Spleen (tissue), 11 donors: ENCODE data around the gene RBP2. TPM values are rescaled to one million over a fixed set of nuclear protein-coding genes. Genes with fewer than 3 reads are reported as not detected.

Experiments used
- DNase-seq: peaks from one replicate; pipeline ENCODE4 v3.0.0-alpha.2; 2020
- H3K27ac ChIP-seq, 8 donors: fragments of 200-600 bp; sonication (generic) in 7 of 8; 1 replicate in 4 of 8; 2 replicates in 4 of 8; pipeline versions ENCODE4 v1.5.0 to v1.8.0; 2016 to 2021; ENCODE audit warnings: inconsistent platforms in 4 of 8, mild to moderate bottlenecking in 4 of 8, moderate library complexity in 1 of 8
- H3K27me3 ChIP-seq, 7 donors: fragments of 200-600 bp; sonication (generic) in 6 of 7; replicated peaks in 1 of 7; 1 replicate in 4 of 7; 2 replicates in 3 of 7; pipeline versions ENCODE4 v1.5.0 to v1.8.0; 2016 to 2021; ENCODE audit warnings: inconsistent platforms in 3 of 7, mild to moderate bottlenecking in 1 of 7
- H3K36me3 ChIP-seq, 6 donors: fragments of 200-600 bp; sonication (generic) in 5 of 6; 1 replicate in 4 of 6; 2 replicates in 2 of 6; pipeline versions ENCODE4 v1.5.0 to v1.8.0; 2016 to 2021; ENCODE audit warnings: inconsistent platforms in 2 of 6
- H3K4me1 ChIP-seq, 6 donors: fragments of 200-600 bp; sonication (generic) in 5 of 6; 1 replicate in 3 of 6; 2 replicates in 3 of 6; pipeline versions ENCODE4 v1.5.0 to v1.8.0; 2016 to 2021; ENCODE audit warnings: inconsistent platforms in 3 of 6
- H3K4me3 ChIP-seq, 8 donors: fragments of 200-600 bp; sonication (generic) in 7 of 8; 1 replicate in 4 of 8; 2 replicates in 4 of 8; pipeline versions ENCODE4 v1.5.0 to v1.8.0; 2016 to 2021; ENCODE audit warnings: inconsistent platforms in 4 of 8, mild to moderate bottlenecking in 4 of 8, moderate library complexity in 2 of 8
- H3K9me3 ChIP-seq, 8 donors: fragments of 200-600 bp; sonication (generic) in 7 of 8; 1 replicate in 4 of 8; 2 replicates in 4 of 8; pipeline versions ENCODE4 v1.5.0 to v1.8.0; 2016 to 2021; ENCODE audit warnings: inconsistent platforms in 4 of 8
- CTCF ChIP-seq, 11 experiments: fragments of 200-600 bp in 7 of 11; fragments of 450-650 bp in 4 of 11; sonication (generic) in 4 of 11; IDR thresholded peaks in 8 of 11; conservative IDR thresholded peaks in 3 of 11; 1 replicate in 7 of 11; 2 replicates in 4 of 11; pipeline versions ENCODE4 v1.4.0 to v1.8.0; 2016 to 2021; ENCODE audit warnings: antibody characterized with exemption in 11 of 11, inconsistent platforms in 4 of 11, mild to moderate bottlenecking in 1 of 11
- POLR2A ChIP-seq, 3 donors: fragments of 450-650 bp; IDR thresholded peaks; one replicate each; pipeline ENCODE4 v1.5.1; 2017; ENCODE audit warnings: antibody characterized with exemption in 3 of 3, mild to moderate bottlenecking in 1 of 3
- POLR2AphosphoS5 ChIP-seq, 3 donors: sonication (generic); formaldehyde crosslinking; IDR thresholded peaks; one replicate each; pipeline ENCODE4 v1.5.1; 2017; ENCODE audit warnings: antibody characterized with exemption in 3 of 3
- WGBS, 5 donors: extraction: QIAGEN DNeasy Blood & Tissue Kit in 3 of 5; methylation state at CpG; one replicate each; pipeline versions ENCODE4 v1.1.5 to v1.1.7; 2013 to 2018; 5-methylcytosine and 5-hydroxymethylcytosine counted together
- intact Hi-C: fragments of 100-400 bp; cut with DNase I; formaldehyde crosslinking; loops from one replicate; pipeline ENCODE4 v1.15.0; 2023; ENCODE audit warnings: low total_unique reads
- polyA plus RNA-seq, 3 donors: library from polyadenylated mRNA; stranded (reverse); fragments of 200-250 nt; gene quantifications; one replicate each; pipeline ENCODE4 v1.2.1, GENCODE V29; 2013
- total RNA-seq, 7 donors: library from RNA; depleted of rRNA in 3 of 7; stranded (reverse); fragments of >200 nt in 3 of 7; fragmentation: NEBNext Ultra II Directional in 4 of 7; extraction: Animal tissue kit (Norgen Biotek cat#: 25700) in 4 of 7; gene quantifications; one replicate each; pipeline versions ENCODE4 v1.1.0 to v1.2.1, GENCODE V29; 2016 to 2021
- donor health status: healthy with polysubstance abuse.
- donor health status: DM: no; HTN: no; CAD: no; lungs with moderate emphysema.
- donor health status: DM: no; HTN: no; CAD: no.
- donor health status: Bipolar disorder and iron deficiency.
- donor health status: healthy.
- donor health status: DM: no; HTN: no; CAD: no.
- donor health status: DM: yes; HTN: yes; CAD: no.

Gene RBP2
- total and polyA plus RNA-seq, 10 donors, result 1.2 TPM; not detected in 9

GRCh38 chr3:139493826-139494385 is 17.6 kb upstream of the RBP2 start:
- WGBS, 5 donors, result 77 to 97% (median 87%) methylated on average over 6 of the region's 6 CpGs

GRCh38 chr3:139491966-139492365 is 15.7 kb upstream of the RBP2 start:
- Histone ChIP-seq H3K9me3 (peaks cover 0 to 62% (median 32%) of the 10 kb centered on the region in 8 donors), H3K4me1 (no peaks in the 10 kb centered on the region), H3K36me3 (peaks cover 0 to 17% (median 0%) of the 10 kb centered on the region in 6 donors), H3K27ac (no peak overlapping the region), H3K27me3 (no peaks in the 10 kb centered on the region), H3K4me3 (no peak overlapping the region)
- intact Hi-C loops, result no loop called here
- 78 to 100% (median 91%) methylated on average over 1 of the region's 1 CpG for WGBS, 5 donors
- DNase-seq, result no peak
- TF ChIP-seq POLR2A (IDR thresholded peaks at IDR 0.05) (no peak), POLR2AphosphoS5 (IDR thresholded peaks at IDR 0.05) (no peak), CTCF (IDR thresholded peaks at IDR 0.05 in 8 of 11, conservative IDR thresholded peaks at IDR 0.05 in 3 of 11) (no peak)

More at GRCh38 chr3:139493826-139494385, 17.6 kb upstream of the RBP2 start:
- H3K4me1 ChIP-seq, result no peaks in the 10 kb centered on the region
- intact Hi-C loops, result no loop called here
- TF ChIP-seq CTCF (IDR thresholded peaks at IDR 0.05 in 8 of 11, conservative IDR thresholded peaks at IDR 0.05 in 3 of 11) (no peak), POLR2A (IDR thresholded peaks at IDR 0.05) (no peak), POLR2AphosphoS5 (IDR thresholded peaks at IDR 0.05) (no peak)
- no peak overlapping the region for H3K27ac ChIP-seq
- H3K36me3 ChIP-seq, result peaks cover 0 to 17% (median 0%) of the 10 kb centered on the region in 6 donors
- DNase-seq, result no peak
- H3K9me3 ChIP-seq, result peaks cover 0 to 45% (median 22%) of the 10 kb centered on the region in 8 donors
- no peaks in the 10 kb centered on the region for H3K27me3 ChIP-seq
- no peak overlapping the region for H3K4me3 ChIP-seq

GRCh38 chr3:139491027-139491700 is 14.8 kb upstream of the RBP2 start:
- Histone ChIP-seq H3K4me3 (no peak overlapping the region), H3K27ac (no peak overlapping the region), H3K27me3 (no peaks in the 10 kb centered on the region), H3K4me1 (no peaks in the 10 kb centered on the region), H3K36me3 (peaks cover 0 to 13% (median 0%) of the 10 kb centered on the region in 6 donors), H3K9me3 (peaks cover 0 to 54% (median 27%) of the 10 kb centered on the region in 8 donors)
- TF ChIP-seq POLR2AphosphoS5 (IDR thresholded peaks at IDR 0.05) (no peak), CTCF (IDR thresholded peaks at IDR 0.05 in 8 of 11, conservative IDR thresholded peaks at IDR 0.05 in 3 of 11) (no peak), POLR2A (IDR thresholded peaks at IDR 0.05) (no peak)
- intact Hi-C loops, result no loop called here
- DNase-seq, result no peak
- 36 to 90% (median 75%) methylated on average over 1 of the region's 1 CpG; no CpG with 5 or more reads in 1 of the 5 donors for WGBS, 5 donors

- no peak for DNase-seq
- intact Hi-C loops, result no loop called here
- Histone ChIP-seq H3K9me3 (peaks cover 0 to 3% (median 0%) of the 10 kb centered on the region in 8 donors), H3K27me3 (no peaks in the 10 kb centered on the region), H3K4me3 (no peak overlapping the region), H3K36me3 (no peaks in the 10 kb centered on the region), H3K4me1 (no peaks in the 10 kb centered on the region), H3K27ac (no peak overlapping the region)
- 48 to 68% (median 61%) methylated on average over 1 of the region's 1 CpG for WGBS, 5 donors
- TF ChIP-seq CTCF (IDR thresholded peaks at IDR 0.05 in 8 of 11, conservative IDR thresholded peaks at IDR 0.05 in 3 of 11), result no peak
- no peak for TF ChIP-seq POLR2AphosphoS5 (IDR thresholded peaks at IDR 0.05)
- TF ChIP-seq POLR2A (IDR thresholded peaks at IDR 0.05), result no peak
Observed at GRCh38 chr3:139482206-139482605, 5.9 kb upstream of the RBP2 start.
